Left renal cortex interstitium (tissue), 4 donors: ENCODE results near the gene KLHDC9. TPM values are rescaled to one million over a fixed set of nuclear protein-coding genes. Genes with fewer than 3 reads are reported as not detected.

Experiments
- DNase-seq, 4 donors: peaks; one replicate each; pipeline ENCODE4 v3.0.0-alpha.2; 2013; ENCODE audit warnings: low read depth in 4 of 4, low spot score in 2 of 4, missing footprints in 1 of 4
- polyA plus RNA-seq, 4 donors: library from polyadenylated mRNA; unstranded; fragments of 120-200 nt; gene quantifications; one replicate each; pipeline ENCODE4 v1.2.1, GENCODE V29; 2013; ENCODE audit not compliant: insufficient read length in 4 of 4

KLHDC9 gene
- polyA plus RNA-seq, 4 donors = 14.9 to 21.5 (median 16.4) TPM

- no peak for DNase-seq
Measured at GRCh38 chr1:161074676-161075368, 23.3 kb upstream of the KLHDC9 start.

DNA sequence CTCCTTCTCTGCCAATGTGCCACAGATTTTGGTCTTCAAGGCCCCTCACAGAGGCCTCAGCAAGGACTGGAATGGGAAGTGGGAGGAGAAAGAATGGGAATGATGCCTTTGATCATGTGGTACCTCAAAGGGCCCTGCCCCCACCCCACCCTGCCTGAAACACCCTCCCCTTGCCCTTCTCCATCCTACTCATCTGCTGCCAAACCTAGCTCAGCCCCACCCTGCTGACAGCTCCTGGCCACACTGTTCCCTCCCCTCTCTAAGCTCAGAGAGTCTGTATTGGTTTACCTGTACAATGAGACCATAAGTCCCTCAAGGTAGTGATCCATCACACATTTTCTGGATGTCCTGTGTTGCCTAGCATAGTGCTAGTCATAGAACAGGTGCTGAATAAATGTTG is 21.8 kb upstream of the KLHDC9 start:
- no peak for DNase-seq

GRCh38 chr1:161077426-161077825 is 20.7 kb upstream of the KLHDC9 start:
- no peak for DNase-seq

DNA sequence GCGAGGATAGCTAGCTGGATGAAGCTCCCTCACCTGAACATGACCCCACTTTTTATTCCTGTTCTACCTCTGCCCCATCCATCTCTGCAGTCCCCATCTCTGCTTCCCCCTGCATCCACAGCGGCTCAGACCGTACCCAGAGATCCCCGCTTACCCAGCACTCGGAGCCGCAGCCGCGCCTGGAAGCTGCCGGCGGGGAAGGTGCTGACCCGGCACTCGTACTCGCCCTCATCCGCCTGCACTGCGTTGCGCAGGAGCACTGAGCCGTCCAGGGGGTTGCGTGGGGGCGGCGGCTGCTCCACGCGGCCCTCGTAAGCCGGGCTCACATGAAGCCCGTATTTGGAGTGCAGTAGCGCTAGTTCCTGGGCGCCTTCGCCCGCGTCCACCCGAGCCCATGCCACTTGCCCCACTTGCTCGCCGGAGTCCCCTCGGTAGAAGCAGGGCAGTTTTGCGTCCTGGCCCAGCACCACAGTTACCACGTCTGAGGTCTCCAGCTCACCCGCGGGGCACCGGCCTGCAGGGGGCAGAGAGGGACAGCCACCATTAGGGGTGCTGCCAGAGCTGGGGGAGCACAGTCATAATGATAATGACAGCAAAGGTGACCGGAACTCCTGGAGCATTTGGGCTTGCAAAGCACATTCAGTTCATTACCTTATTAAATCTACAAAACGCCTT is 18.6 kb upstream of the KLHDC9 start:
- no peak for DNase-seq

GRCh38 chr1:161080441-161081405 is 17.4 kb upstream of the KLHDC9 start:
- DNase-seq = no peak

GRCh38 chr1:161081519-161081918 is 16.6 kb upstream of the KLHDC9 start:
- no peak for DNase-seq

DNA sequence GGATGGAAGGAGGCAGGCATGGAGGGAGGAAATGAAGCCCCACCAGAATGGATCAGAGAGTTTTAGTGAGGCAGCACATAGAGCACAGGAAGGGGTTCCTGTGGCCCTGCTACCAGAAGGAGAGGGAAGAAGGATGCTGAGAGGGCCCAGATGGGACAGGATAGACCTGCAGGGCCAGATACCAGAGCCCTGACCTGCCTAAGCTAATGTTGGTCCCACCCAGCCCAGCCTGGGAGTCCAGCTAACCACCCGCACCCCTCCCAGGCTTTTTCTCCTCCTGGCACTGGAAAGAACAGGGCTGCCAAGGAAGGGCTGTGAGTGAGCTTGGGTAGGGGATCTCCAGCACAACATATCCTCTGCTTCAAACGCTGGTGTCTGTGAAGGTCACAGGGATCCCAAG is 15.7 kb upstream of the KLHDC9 start:
- DNase-seq = no peak

DNA sequence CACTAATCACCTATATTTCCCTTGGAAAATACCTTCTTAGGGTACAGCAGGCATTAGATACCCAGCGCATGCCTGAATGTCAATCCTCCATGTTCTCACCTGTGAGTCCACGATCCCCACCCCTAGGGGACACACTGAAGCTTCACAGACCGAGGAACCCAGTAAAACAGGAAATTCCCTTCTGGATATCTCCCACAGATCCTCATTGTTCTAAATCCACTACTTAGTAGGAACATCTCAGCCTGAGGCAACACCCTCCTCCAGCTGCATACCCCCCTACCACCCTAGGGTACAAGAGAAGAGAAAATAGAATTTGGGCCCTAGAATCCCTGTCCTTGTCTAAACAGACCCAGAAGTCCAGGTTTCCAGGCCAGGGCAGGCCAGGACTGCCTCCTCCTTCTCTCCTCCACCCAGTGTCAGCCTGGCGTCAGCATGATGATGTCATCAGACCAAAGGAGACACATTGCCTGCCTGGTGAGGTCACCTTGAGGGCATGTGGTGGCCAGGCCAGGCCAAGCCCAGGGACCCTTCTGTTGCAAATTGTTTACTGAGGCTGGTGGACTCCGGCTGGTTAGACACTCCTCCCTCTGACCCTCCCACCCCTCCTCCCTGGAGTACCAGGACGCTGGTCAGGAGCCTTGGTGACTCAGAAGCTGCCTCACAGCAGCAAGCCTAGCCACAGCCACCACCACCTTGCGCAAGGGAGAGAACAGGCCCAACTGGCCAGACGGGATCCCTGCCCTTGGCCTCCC is 15.0 kb upstream of the KLHDC9 start:
- no peak for DNase-seq

DNA sequence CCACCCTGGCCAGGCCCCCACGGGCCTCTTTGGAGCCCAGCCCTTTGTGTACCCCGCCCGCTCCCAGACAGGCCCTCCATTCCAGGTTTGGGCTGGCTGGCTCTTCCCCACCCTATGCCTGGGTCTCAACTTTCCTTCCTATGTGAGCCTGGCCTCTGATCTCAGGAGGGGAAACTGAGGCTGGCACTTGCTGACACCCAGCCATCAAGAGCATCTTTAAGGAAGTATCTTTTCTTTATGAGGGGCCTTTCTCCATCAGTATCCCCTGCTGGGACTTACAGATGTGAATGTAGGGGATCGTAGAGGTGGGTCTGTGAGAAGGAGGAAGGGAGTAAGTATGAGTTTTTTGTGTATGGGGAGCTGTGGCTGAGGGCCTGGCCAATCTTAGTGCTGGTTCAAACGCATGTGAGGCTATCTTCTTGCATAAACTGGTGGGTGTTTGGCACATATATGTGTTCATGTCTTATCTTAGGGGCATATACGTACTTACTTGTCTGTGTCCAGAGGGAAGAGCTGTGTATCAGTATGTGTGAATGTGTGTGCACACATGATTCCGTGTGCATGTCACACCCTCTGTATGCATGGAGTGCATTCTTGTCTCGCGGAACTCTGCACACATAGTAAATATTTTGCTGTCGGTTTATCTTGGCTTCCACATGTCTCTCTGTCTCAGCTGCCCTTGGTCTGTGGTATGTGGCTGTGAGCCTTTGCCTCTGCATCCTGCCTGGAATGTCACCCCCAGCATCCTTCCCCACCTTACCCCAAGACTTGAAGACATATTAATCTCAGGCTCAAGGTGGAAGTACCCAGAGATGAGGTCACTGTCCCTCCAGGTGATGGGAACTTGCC is 14.2 kb upstream of the KLHDC9 start:
- DNase-seq = no peak

GRCh38 chr1:161084597-161084988 is 13.6 kb upstream of the KLHDC9 start:
- DNase-seq = no peak

DNA sequence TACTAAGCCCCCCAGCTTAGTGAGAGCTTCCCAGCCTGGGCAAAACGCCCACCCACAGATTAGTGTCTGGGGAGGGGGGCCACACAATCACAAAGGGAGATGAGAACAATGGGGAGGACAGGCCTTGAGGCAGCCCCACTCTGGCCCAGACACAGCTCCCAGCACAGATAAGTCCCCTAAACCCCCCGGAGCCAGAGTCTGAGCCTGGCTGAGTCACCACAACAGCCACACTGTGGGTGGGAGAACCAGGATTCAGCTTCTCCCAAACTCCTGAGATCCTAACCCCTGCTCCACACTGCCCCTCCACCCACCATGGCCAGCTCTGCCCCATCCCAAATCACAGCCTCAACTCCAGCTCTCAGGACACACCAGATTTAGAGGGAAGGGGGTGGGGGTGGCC is 13.0 kb upstream of the KLHDC9 start:
- no peak for DNase-seq

DNA sequence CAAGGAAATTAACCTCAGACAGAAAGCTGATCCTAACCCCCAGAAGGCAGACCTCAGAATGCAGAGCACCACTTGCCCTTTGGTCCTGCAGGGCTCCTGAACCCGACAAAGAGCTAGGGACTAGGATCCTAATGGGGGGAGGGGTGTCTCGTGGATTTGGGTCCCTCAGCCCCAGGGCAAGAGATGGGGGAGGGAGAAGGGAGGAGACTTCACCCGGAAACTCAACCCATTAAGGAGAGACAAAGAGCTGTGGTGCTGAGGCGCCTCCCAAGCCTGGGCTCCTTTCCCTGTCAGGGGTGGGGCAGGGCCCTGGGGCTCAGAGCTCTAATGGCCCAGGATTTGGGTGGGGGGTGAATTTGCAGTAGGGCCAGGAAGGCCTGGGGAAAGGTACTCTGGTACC is 11.7 kb upstream of the KLHDC9 start:
- no peak for DNase-seq

DNA sequence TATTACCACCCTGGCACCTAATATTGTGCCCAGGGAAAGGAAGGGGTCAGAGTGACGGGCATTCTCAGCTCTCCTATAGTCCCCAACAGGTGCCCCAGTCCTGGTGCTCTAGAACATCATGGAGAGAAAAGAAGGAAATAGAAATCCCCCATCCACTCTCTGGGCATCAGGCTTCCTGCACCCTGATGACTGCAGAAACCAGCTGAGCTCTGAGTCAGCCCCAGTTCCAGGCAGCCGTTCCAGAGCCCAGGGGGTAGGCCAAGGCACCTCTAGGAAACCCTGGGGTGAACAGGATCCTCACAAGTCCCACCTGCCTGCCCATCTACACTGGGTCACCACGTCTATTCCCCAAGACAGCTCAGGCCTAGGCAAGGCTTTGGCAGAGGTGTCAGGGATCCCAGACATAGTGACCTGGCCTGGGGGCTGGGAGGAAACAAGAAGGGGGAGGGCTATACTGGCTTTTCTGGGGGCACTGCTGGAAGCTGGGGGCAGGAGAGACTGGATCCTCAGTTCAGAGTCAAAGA is 9.5 kb upstream of the KLHDC9 start:
- no peak for DNase-seq

GRCh38 chr1:161089251-161089924 is 8.8 kb upstream of the KLHDC9 start, which contains the start of gene NECTIN4:
Gene NECTIN4 (minus strand): TSS chr1:161089558. CDS start chr1:161089296, 262 bp downstream.
- peak in 1 of 4 donors; percentile 19 for DNase-seq

DNA sequence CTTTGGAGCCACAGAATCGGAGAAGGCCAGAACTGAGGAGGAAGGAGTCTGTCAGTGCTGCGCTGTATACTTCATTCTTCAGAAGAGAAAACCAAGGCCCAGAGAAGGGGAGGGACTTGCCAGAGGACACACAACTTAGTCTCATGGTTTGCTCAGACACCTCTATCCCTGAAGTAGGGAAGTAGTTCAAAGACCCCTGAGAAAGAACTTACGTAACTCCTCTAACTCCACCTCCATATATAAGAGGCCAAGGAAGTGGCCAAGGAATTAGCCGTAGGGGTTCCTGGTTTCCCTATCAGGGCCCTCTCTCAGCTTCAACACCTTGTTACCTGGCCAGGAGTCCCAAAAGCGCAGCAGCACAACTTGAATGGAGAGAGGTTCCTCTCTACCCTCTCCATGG is 8.2 kb upstream of the KLHDC9 start:
- DNase-seq = no peak

DNA sequence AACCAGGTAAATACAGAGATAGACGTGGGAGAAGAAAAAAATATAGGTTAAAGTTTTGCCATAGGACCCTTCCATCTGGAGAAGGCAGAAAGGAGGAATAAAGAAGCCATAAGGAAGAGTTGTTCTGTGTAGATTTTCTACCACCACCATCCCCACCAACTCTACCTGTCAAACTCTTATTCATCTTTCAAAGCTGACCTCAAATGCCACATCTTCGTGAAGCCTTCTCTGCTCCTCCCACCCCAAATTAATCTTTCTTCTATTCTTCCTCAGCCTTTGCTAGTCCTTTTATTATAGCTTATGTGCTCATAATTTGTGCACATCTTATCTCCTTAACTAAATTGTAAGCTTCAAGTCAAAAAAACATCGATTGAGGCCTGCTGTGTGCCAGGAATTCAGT is 7.5 kb upstream of the KLHDC9 start:
- DNase-seq = no peak

GRCh38 chr1:161091093-161091492 is 7.1 kb upstream of the KLHDC9 start:
- no peak for DNase-seq

DNA sequence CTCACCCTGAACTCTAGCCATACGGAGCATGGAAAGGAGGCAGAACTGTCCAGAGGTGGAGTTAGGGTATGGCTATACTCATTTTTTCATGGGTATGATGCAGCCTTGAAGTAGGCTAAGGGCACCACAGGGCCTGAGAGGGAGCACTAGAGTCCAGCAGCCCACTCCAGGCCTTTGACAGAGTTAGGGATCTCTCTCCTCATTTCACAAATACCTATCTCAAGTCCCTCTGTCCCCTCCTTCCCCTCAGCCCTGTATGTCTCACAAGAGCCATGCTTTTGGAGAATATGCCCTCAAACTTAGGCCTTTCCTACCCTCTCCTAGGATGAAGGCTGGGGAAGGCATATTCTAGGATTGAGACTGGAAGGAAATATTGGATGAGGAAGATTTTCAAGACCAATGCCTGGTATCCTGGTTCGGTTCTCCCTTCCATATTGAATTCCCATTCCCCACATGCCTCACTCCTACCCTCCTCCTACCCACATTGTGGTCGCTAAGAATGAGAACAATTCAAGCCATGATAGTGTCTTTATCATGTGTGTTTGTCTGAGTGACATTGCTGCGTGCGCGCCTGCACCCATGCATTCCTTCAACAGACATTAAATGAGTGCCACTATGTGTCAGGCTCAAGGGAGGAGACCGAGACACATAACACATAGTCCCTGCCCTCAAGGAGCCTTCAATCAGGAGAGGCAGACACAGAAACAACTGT is 6.2 kb upstream of the KLHDC9 start:
- DNase-seq = no peak
